Esophagus muscularis mucosa (tissue), 4 donors: ENCODE measurements around the gene MEIS1. TPM values are rescaled to one million over a fixed set of nuclear protein-coding genes. Genes with fewer than 3 reads are reported as not detected.

Experiments
- DNase-seq: peaks from one replicate; pipeline ENCODE4 v3.0.0-alpha.2; 2017; ENCODE audit errors: extremely low spot score
- H3K27ac ChIP-seq, 4 donors: fragments of 200-600 bp; sonication (generic); replicated peaks in 1 of 4; 1 replicate in 3 of 4; 2 replicates in 1 of 4; pipeline ENCODE4 v1.5.1; 2016 to 2019; ENCODE audit warnings: mild to moderate bottlenecking in 1 of 4
- H3K27me3 ChIP-seq, 4 donors: fragments of 200-600 bp; sonication (generic); one replicate each; pipeline versions ENCODE4 v1.5.1 to v1.6.0; 2016 to 2019
- H3K36me3 ChIP-seq, 4 donors: fragments of 200-600 bp; sonication (generic); one replicate each; pipeline ENCODE4 v1.5.1; 2016 to 2019
- H3K4me1 ChIP-seq, 4 donors: fragments of 200-600 bp; sonication (generic); one replicate each; pipeline ENCODE4 v1.5.1; 2016 to 2019
- H3K4me3 ChIP-seq, 4 donors: fragments of 200-600 bp; sonication (generic); 1 replicate in 2 of 4; 2 replicates in 2 of 4; pipeline ENCODE4 v1.5.1; 2016 to 2019; ENCODE audit warnings: mild to moderate bottlenecking in 4 of 4, moderate library complexity in 1 of 4
- H3K9me3 ChIP-seq, 4 donors: fragments of 200-600 bp; sonication (generic); 1 replicate in 3 of 4; 2 replicates in 1 of 4; pipeline ENCODE4 v1.5.1; 2016 to 2019
- CTCF ChIP-seq, 3 experiments: fragments of 200-600 bp in 2 of 3; fragments of 450-650 bp in 1 of 3; sonication (generic) in 2 of 3; IDR thresholded peaks; one replicate each; pipeline ENCODE4 v1.5.1; 2017 to 2019; ENCODE audit warnings: antibody characterized with exemption in 3 of 3, mild to moderate bottlenecking in 2 of 3, moderate library complexity in 1 of 3
- EP300 ChIP-seq: sonication (generic); formaldehyde crosslinking; IDR thresholded peaks from one replicate; pipeline ENCODE4 v1.6.1; 2017; ENCODE audit warnings: antibody characterized with exemption
- POLR2A ChIP-seq: fragments of 450-650 bp; IDR thresholded peaks from one replicate; pipeline ENCODE4 v1.6.1; 2017; ENCODE audit warnings: antibody characterized with exemption, moderate library complexity, mild to moderate bottlenecking, low read depth
- POLR2AphosphoS5 ChIP-seq, 2 donors: sonication (generic); formaldehyde crosslinking; IDR thresholded peaks; one replicate each; pipeline ENCODE4 v1.6.1; 2017; ENCODE audit warnings: antibody characterized with exemption in 2 of 2
- WGBS: methylation state at CpG from one replicate; pipeline ENCODE4 v1.1.5; 2018; 5-methylcytosine and 5-hydroxymethylcytosine counted together
- intact Hi-C: fragments of 100-400 bp; cut with DNase I; formaldehyde crosslinking; loops from one replicate; pipeline ENCODE4 v1.15.1; 2023
- total RNA-seq, 4 donors: library from RNA; depleted of rRNA; stranded (reverse); fragments of >200 nt; gene quantifications; one replicate each; pipeline versions ENCODE4 v1.1.0 to v1.2.1, GENCODE V29; 2016

Gene MEIS1
- total RNA-seq, 4 donors from 2014 or later, result 89.8 to 166 (median 132) TPM

- 59% methylated on average over 3 of the region's 3 CpGs for WGBS
- peak overlapping the region in 2 of 4 donors; percentile 33 to 47 for H3K27ac ChIP-seq
- no peaks in the 10 kb centered on the region for H3K9me3 ChIP-seq
- no peak for TF ChIP-seq CTCF (IDR thresholded peaks at IDR 0.05)
- no peak for TF ChIP-seq EP300
- no peak for TF ChIP-seq POLR2A
- no peak for TF ChIP-seq POLR2AphosphoS5 (IDR thresholded peaks at IDR 0.05)
- H3K36me3 ChIP-seq, result peaks cover 0 to 63% (median 2%) of the 10 kb centered on the region in 4 donors
- intact Hi-C loops, result no loop called here
- no peak overlapping the region for H3K4me3 ChIP-seq
- no peaks in the 10 kb centered on the region for H3K27me3 ChIP-seq
- DNase-seq, result no peak
- peaks cover 32 to 100% (median 98%) of the 10 kb centered on the region in 4 donors for H3K4me1 ChIP-seq
These were observed 28.4 kb downstream of the MEIS1 start for GRCh38 chr2:66463206-66463755.

- Histone ChIP-seq H3K9me3 (no peaks in the 10 kb centered on the region), H3K4me3 (no peak overlapping the region), H3K27ac (peak overlapping the region in 2 of 4 donors; percentile 2 to 47), H3K36me3 (peaks cover 0 to 55% (median 2%) of the 10 kb centered on the region in 4 donors), H3K4me1 (peaks cover 33 to 100% (median 99%) of the 10 kb centered on the region in 4 donors), H3K27me3 (no peaks in the 10 kb centered on the region)
- no peak for DNase-seq
- TF ChIP-seq POLR2A (no peak), CTCF (IDR thresholded peaks at IDR 0.05) (no peak), POLR2AphosphoS5 (IDR thresholded peaks at IDR 0.05) (no peak)
- intact Hi-C loops, result no loop called here
- 52% methylated on average over 4 of the region's 4 CpGs for WGBS
These were observed 30.2 kb downstream of the MEIS1 start for GRCh38 chr2:66464930-66465637.

GRCh38 chr2:66466433-66466832 is 31.5 kb downstream of the MEIS1 start:
- Histone ChIP-seq H3K27ac (peak overlapping the region in 2 of 4 donors; percentile 11 to 47), H3K4me3 (no peak overlapping the region), H3K9me3 (no peaks in the 10 kb centered on the region), H3K36me3 (peaks cover 0 to 50% (median 2%) of the 10 kb centered on the region in 4 donors), H3K27me3 (no peaks in the 10 kb centered on the region), H3K4me1 (peaks cover 36 to 100% (median 100%) of the 10 kb centered on the region in 4 donors)
- intact Hi-C loops, result no loop called here
- no peak for DNase-seq
- 31% methylated on average over 2 of the region's 2 CpGs for WGBS
- no peak for TF ChIP-seq POLR2A
- no peak for TF ChIP-seq CTCF (IDR thresholded peaks at IDR 0.05)
- TF ChIP-seq EP300, result no peak
- TF ChIP-seq POLR2AphosphoS5 (IDR thresholded peaks at IDR 0.05), result no peak

- no peak for DNase-seq
- Histone ChIP-seq H3K27me3 (no peaks in the 10 kb centered on the region), H3K9me3 (no peaks in the 10 kb centered on the region), H3K4me3 (no peak overlapping the region), H3K27ac (peak overlapping the region; percentile 12 to 65 (median 41)), H3K4me1 (peaks cover 36 to 100% (median 99%) of the 10 kb centered on the region in 4 donors), H3K36me3 (peaks cover 0 to 41% (median 2%) of the 10 kb centered on the region in 4 donors)
- TF ChIP-seq POLR2AphosphoS5 (IDR thresholded peaks at IDR 0.05) (no peak), CTCF (IDR thresholded peaks at IDR 0.05) (no peak)
- intact Hi-C loops, result no loop called here
These were observed 32.8 kb downstream of the MEIS1 start for GRCh38 chr2:66467718-66468117.
